ENCODE results near the gene WNT8B. TPM values are rescaled to one million over a fixed set of nuclear protein-coding genes. Genes with fewer than 3 reads are reported as not detected.

The WNT8B gene
- total RNA-seq, 1 donor from 2014 or later: not detected

DNA sequence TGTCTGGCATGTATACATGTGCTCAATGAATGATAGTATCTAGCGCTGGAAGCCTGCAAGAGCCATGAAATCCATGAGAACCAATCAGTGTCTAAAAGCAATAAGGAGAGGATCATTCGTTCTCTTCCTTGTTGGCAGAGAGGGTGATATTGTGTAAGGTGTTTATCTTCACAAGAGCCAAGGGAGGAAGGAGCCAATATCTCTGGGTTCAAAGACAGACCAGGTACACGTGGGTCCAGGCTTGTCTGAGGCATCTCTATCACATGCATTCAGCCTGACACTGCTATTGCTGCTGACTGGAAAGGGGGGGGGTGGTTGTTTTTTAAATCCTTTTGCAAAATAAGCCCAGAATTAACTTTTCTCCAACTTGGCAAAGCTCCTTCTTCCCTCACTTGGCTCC is 52.8 kb downstream of the WNT8B start:
- TF ChIP-seq, protein P1, sequence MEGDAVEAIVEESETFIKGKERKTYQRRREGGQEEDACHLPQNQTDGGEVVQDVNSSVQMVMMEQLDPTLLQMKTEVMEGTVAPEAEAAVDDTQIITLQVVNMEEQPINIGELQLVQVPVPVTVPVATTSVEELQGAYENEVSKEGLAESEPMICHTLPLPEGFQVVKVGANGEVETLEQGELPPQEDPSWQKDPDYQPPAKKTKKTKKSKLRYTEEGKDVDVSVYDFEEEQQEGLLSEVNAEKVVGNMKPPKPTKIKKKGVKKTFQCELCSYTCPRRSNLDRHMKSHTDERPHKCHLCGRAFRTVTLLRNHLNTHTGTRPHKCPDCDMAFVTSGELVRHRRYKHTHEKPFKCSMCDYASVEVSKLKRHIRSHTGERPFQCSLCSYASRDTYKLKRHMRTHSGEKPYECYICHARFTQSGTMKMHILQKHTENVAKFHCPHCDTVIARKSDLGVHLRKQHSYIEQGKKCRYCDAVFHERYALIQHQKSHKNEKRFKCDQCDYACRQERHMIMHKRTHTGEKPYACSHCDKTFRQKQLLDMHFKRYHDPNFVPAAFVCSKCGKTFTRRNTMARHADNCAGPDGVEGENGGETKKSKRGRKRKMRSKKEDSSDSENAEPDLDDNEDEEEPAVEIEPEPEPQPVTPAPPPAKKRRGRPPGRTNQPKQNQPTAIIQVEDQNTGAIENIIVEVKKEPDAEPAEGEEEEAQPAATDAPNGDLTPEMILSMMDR (conservative IDR thresholded peaks at IDR 0.05; ENCODE audit: low read depth, low read length): no peak
- DNase-seq (ENCODE audit: low read depth): no peak
- no peak overlapping the region for H3K4me3 ChIP-seq (ENCODE audit: low read depth, low read length)

DNA sequence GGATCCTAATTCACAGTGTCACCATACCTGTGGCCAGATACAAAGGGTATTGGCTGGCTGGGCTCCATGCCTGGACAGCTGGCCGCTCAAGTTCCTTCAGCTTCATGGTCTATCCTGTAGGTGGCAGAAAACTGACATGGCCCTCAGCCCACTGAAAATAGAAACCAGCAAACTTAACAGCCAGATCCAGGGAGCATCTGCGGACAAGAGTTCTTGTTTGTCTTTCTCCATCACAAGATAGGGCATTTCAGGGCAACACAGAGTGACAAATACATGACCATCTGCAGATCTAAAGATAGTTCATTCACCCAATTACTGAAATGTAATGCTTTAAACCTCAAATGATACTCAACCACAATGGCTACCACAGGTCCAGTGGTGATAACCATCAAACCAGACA is 54.0 kb downstream of the WNT8B start:
- DNase-seq (ENCODE audit: low read depth): no peak
- no peak overlapping the region for H3K4me3 ChIP-seq (ENCODE audit: low read depth, low read length)
- TF ChIP-seq, protein P1 (conservative IDR thresholded peaks at IDR 0.05; ENCODE audit: low read depth, low read length): peak; percentile 35

DNA sequence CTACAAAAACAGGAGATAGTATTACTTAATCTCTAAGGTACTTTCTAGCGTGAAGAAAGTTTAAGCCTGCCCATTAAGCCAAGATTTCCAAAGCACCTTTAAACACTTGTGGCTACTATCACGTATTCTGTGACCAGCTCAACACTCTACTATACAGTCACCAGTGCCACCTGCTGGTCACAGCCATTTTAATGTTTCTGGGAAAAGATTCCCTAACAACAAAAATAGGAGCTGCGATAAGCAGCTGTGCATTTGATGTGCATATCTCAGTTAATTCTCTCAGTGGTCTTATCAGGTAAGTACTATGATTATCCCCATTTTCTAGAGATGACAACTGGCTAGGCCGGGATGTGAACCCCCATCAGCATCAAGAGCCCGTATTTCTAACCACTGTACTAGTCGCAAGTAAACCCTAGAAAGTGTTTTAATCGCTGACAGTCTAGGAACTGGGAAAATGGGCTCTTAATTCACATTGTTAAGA is 56.0 kb downstream of the WNT8B start:
- peak overlapping the region; percentile 62 for H3K4me3 ChIP-seq (ENCODE audit: low read depth, low read length)
- DNase-seq (ENCODE audit: low read depth): no peak
- TF ChIP-seq, protein P1 (conservative IDR thresholded peaks at IDR 0.05; ENCODE audit: low read depth, low read length): peak; percentile 77

DNA sequence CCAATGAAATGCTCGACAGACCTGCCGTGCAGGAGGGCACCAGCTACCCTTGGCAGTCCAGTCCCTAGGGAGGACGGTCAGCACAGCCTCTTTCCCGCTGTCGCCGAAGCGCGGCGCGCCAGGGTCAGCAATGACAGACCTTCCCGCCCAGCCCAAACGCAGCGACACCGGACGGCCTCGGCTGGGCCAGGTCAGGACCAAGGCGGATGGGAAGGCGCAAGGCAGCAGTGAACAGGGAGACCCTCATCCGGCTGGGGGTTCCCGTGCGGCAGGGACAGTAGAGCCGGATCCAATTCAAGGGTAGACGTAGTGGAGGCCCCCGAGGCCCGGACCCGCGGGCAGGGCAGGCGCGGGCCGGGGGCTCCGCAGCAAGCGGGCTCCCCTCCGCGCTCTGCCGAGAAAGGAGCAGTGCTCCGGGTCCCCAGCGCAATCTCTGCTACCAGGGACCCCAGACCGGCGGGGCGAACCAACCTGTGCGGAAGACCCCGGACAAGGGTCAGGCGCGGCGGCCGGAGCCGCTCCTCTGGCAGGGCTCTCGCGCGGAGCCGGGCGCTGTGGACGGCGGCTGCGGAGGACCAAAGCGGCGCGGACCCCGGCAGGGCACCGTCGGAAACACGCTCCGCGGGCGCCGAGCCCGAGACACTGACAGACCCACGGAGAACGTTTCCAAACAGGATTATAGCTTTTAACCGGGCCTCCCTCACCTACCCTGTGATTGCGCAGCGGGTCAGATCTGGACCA is 56.7 kb downstream of the WNT8B start, which contains the start of gene SEC31B:
TSS of gene SEC31B (minus strand) at position 551 of the 741 bp plus-strand sequence. CDS start 2,909 bp downstream, outside the sequence.
- TF ChIP-seq, protein P1 (conservative IDR thresholded peaks at IDR 0.05; ENCODE audit: low read depth, low read length): no peak
- no peak for DNase-seq (ENCODE audit: low read depth)
- peak within 1 kb of the TSS; percentile 62 for H3K4me3 ChIP-seq (ENCODE audit: low read depth, low read length)

DNA sequence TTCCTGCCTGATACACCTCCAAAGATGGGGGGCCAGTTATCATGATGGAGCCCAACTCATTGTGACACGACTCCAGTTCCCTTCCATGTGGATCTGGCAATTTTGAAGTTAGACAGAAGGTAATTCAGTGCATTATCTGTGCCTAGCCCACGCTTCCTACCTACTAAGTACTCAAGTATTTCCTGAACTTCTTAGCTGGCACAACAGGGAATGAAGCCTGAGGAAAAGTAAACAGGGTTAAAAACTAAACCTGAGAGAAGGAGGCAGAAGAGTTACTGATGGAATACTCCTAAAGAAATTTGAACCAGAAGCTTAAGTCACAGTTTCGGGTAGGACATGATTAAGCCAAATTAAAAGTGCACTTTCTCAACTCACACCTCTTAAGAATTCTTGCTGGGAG is 58.0 kb downstream of the WNT8B start:
- no peak overlapping the region for H3K4me3 ChIP-seq (ENCODE audit: low read depth, low read length)
- DNase-seq (ENCODE audit: low read depth): no peak
- TF ChIP-seq, protein P1 (conservative IDR thresholded peaks at IDR 0.05; ENCODE audit: low read depth, low read length): no peak

DNA sequence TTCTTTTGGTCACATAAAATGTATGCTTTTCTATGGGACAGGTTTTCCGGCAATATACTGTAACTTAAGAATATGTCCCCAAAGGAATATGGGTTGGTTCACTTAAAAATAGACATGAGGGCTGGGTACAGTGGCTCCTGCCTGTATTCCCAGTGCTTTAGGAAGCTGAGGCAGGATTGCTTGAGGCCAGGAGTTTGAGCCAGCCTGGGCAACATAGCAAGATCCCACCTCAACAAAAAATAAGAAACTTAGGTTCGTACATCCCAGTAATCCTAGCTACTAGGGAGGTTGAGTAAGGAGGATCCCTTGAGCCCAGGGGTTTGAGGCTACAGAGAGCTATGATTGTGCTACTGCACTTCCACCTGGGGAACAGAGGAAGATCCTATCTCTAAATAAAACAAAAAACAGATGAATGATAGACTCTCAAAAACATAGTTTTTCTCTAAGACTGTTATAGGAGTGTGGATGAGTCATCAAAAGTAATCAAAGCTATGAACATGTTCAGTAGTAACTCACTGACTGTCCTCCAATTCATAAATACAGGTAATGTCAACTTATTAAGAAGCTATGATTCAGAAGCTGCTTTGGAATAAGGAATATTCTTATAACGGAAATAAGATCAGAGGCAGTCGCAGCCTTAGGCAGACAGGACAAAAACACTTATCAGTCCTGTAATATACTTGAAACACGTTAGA is 59.4 kb downstream of the WNT8B start:
- DNase-seq (ENCODE audit: low read depth): no peak
- no peak overlapping the region for H3K4me3 ChIP-seq (ENCODE audit: low read depth, low read length)
- TF ChIP-seq, protein P1 (conservative IDR thresholded peaks at IDR 0.05; ENCODE audit: low read depth, low read length): no peak

All from epithelial cell of proximal tubule (primary cell).